H9 (cell line): ENCODE measurements around the gene INPP5J. TPM values are rescaled to one million over a fixed set of nuclear protein-coding genes. Genes with fewer than 3 reads are reported as not detected.

ENCODE experiments used
- DNase-seq: peaks from one replicate; pipeline ENCODE4 v3.0.0-alpha.2; 2017
- H2AFZ ChIP-seq: one replicate; pipeline ENCODE4 v1.6.1; 2013; ENCODE audit warnings: mild to moderate bottlenecking, low read length, control low read depth, moderate library complexity
- H2AK5ac ChIP-seq: 2 replicates; pipeline ENCODE4 v1.6.1; 2013; ENCODE audit warnings: low read length, control low read depth, mixed read lengths; ENCODE audit not compliant: insufficient read length
- H2BK120ac ChIP-seq: one replicate; pipeline ENCODE4 v1.6.1; 2013; ENCODE audit warnings: low read depth, mild to moderate bottlenecking, low read length, control low read depth, inconsistent platforms; ENCODE audit not compliant: poor library complexity, severe bottlenecking
- H2BK12ac ChIP-seq: 2 replicates; pipeline ENCODE4 v1.6.1; 2013; ENCODE audit warnings: low read length, control low read depth, mixed read lengths, low read depth; ENCODE audit not compliant: insufficient read length
- H2BK15ac ChIP-seq: 2 replicates; pipeline ENCODE4 v1.6.1; 2013; ENCODE audit warnings: low read depth, low read length, control low read depth
- H2BK20ac ChIP-seq: one replicate; pipeline ENCODE4 v1.6.1; 2013; ENCODE audit warnings: low read depth, mild to moderate bottlenecking, low read length, control low read depth, inconsistent platforms; ENCODE audit not compliant: poor library complexity, severe bottlenecking
- H2BK5ac ChIP-seq: 2 replicates; pipeline ENCODE4 v1.6.1; 2013; ENCODE audit warnings: low read length, control low read depth, mixed read lengths; ENCODE audit not compliant: insufficient read length
- H3K14ac ChIP-seq: 2 replicates; pipeline ENCODE4 v1.6.1; 2013; ENCODE audit warnings: low read length, control low read depth; ENCODE audit not compliant: insufficient read depth
- H3K18ac ChIP-seq: 2 replicates; pipeline ENCODE4 v1.6.1; 2013; ENCODE audit warnings: low read depth, mild to moderate bottlenecking, mixed read lengths, low read length, control low read depth; ENCODE audit not compliant: insufficient read length
- H3K23ac ChIP-seq: 2 replicates; pipeline ENCODE4 v1.6.1; 2013; ENCODE audit warnings: low read length, control low read depth, mixed read lengths, low read depth; ENCODE audit not compliant: insufficient read length
- H3K23me2 ChIP-seq: 2 replicates; pipeline ENCODE4 v1.6.1; 2013; ENCODE audit warnings: low read depth, mild to moderate bottlenecking, mixed read lengths, low read length, control low read depth; ENCODE audit not compliant: insufficient read length, poor library complexity, severe bottlenecking
- H3K27ac ChIP-seq: 2 replicates; pipeline ENCODE4 v1.5.1; 2013; ENCODE audit warnings: low read length, control low read depth, mixed read lengths, low read depth; ENCODE audit not compliant: insufficient read length
- H3K27me3 ChIP-seq: 2 replicates; pipeline ENCODE4 v1.6.1; 2013; ENCODE audit warnings: low read length, control low read depth, inconsistent platforms; ENCODE audit not compliant: insufficient read depth
- H3K4ac ChIP-seq: 2 replicates; pipeline ENCODE4 v1.6.1; 2013; ENCODE audit warnings: low read depth, mild to moderate bottlenecking, control low read depth, inconsistent platforms, low read length, moderate library complexity
- H3K4me1 ChIP-seq: 2 replicates; pipeline ENCODE4 v1.6.1; 2013; ENCODE audit warnings: low read length, control low read depth, inconsistent platforms; ENCODE audit not compliant: insufficient read depth
- H3K4me2 ChIP-seq: 2 replicates; pipeline ENCODE4 v1.6.1; 2013; ENCODE audit warnings: low read length, control low read depth, mixed read lengths; ENCODE audit not compliant: insufficient read length, insufficient read depth
- H3K56ac ChIP-seq: 2 replicates; pipeline ENCODE4 v1.6.1; 2013; ENCODE audit warnings: low read depth, mild to moderate bottlenecking, mixed read lengths, low read length, control low read depth; ENCODE audit not compliant: insufficient read length
- H3K79me1 ChIP-seq: 2 replicates; pipeline ENCODE4 v1.6.1; 2013; ENCODE audit warnings: low read depth, mild to moderate bottlenecking, moderate library complexity, low read length, control low read depth, inconsistent platforms; ENCODE audit not compliant: insufficient read depth, poor library complexity, severe bottlenecking
- H3K79me2 ChIP-seq: 2 replicates; pipeline ENCODE4 v1.6.1; 2013; ENCODE audit warnings: low read length, control low read depth, inconsistent platforms; ENCODE audit not compliant: insufficient read depth
- H3K9ac ChIP-seq: 2 replicates; pipeline ENCODE4 v1.6.1; 2013; ENCODE audit warnings: low read length, control low read depth, mixed read lengths; ENCODE audit not compliant: insufficient read length; ENCODE audit errors: extremely low read depth
- H3K9me3 ChIP-seq: one replicate; pipeline ENCODE4 v1.6.1; 2013; ENCODE audit warnings: low read depth, low read length, inconsistent platforms; ENCODE audit not compliant: control insufficient read depth
- H3T11ph ChIP-seq: one replicate; pipeline ENCODE4 v1.6.1; 2013; ENCODE audit warnings: mild to moderate bottlenecking, low read length, control low read depth, inconsistent platforms
- H4K20me1 ChIP-seq: one replicate; pipeline ENCODE4 v1.6.1; 2013; ENCODE audit not compliant: control insufficient read depth, insufficient read length, insufficient read depth
- H4K5ac ChIP-seq: 2 replicates; pipeline ENCODE4 v1.6.1; 2013; ENCODE audit warnings: low read depth, mild to moderate bottlenecking, mixed read lengths, low read length, control low read depth; ENCODE audit not compliant: insufficient read length
- H4K8ac ChIP-seq: replicated peaks from 2 replicates; pipeline ENCODE4 v1.6.1; 2013; ENCODE audit warnings: low read length, control low read depth, mixed read lengths, low read depth; ENCODE audit not compliant: insufficient read length
- H4K91ac ChIP-seq: 2 replicates; pipeline ENCODE4 v1.6.1; 2013; ENCODE audit warnings: low read depth, mild to moderate bottlenecking, moderate library complexity, mixed read lengths, low read length, control low read depth; ENCODE audit not compliant: insufficient read length
- H3K27ac Mint-ChIP-seq, 3 experiments: 2 replicates in 2 of 3; 3 replicates in 1 of 3; pipeline ENCODE4 v1.8.0; 2020 to 2021; ENCODE audit warnings: mixed read lengths in 3 of 3, mild to moderate bottlenecking in 1 of 3, moderate library complexity in 1 of 3
- H3K27me3 Mint-ChIP-seq: 2 replicates; pipeline ENCODE4 v1.8.0; 2021; ENCODE audit warnings: low read depth, mild to moderate bottlenecking, moderate library complexity, mixed read lengths
- H3K36me3 Mint-ChIP-seq, 3 experiments: 2 replicates in 2 of 3; 3 replicates in 1 of 3; pipeline ENCODE4 v1.8.0; 2020 to 2021; ENCODE audit warnings: low read depth in 3 of 3, mixed read lengths in 3 of 3; ENCODE audit not compliant: insufficient read depth in 1 of 3
- H3K4me1 Mint-ChIP-seq, 2 experiments: 2 replicates each; pipeline ENCODE4 v1.8.0; 2020; ENCODE audit warnings: mixed read lengths in 2 of 2
- H3K4me3 Mint-ChIP-seq, 2 experiments: 2 replicates in 1 of 2; 3 replicates in 1 of 2; pipeline ENCODE4 v1.8.0; 2020 to 2021; ENCODE audit warnings: mild to moderate bottlenecking in 2 of 2, mixed read lengths in 2 of 2, moderate library complexity in 1 of 2
- H3K9me3 Mint-ChIP-seq, 2 experiments: 2 replicates in 1 of 2; 3 replicates in 1 of 2; pipeline ENCODE4 v1.8.0; 2020; ENCODE audit warnings: mild to moderate bottlenecking in 2 of 2, mixed read lengths in 2 of 2, moderate library complexity in 1 of 2
- CTCF ChIP-seq: fragments of 200-600 bp; sonication (generic); conservative IDR thresholded peaks from 3 replicates; pipeline ENCODE4 v1.8.0; 2021; ENCODE audit warnings: antibody characterized with exemption, mild to moderate bottlenecking
- WGBS: extraction: QIAGEN DNeasy Blood & Tissue Kit; methylation state at CpG from one replicate; pipeline ENCODE4 v1.1.7; 2013; ENCODE audit warnings: missing lambda C conversion rate, low lambda C conversion rate, mixed read lengths; ENCODE audit not compliant: insufficient read length; ENCODE audit errors: extremely low coverage; 5-methylcytosine and 5-hydroxymethylcytosine counted together
- total RNA-seq: library from RNA; stranded (reverse); gene quantifications from 2 replicates; pipeline ENCODE4 v1.2.1, GENCODE V29; 2021

INPP5J gene
- total RNA-seq, 1 experiment from 2014 or later = 4.9 TPM

GRCh38 chr22:31099841-31100761 lies 22.7 kb upstream of the INPP5J start:
- Histone ChIP-seq H4K20me1 (no peaks in the 10 kb centered on the region), H2BK20ac (no peak overlapping the region), H3T11ph (no peak overlapping the region), H3K79me1 (no peaks in the 10 kb centered on the region), H3K4me1 (0 out of 2 replicates have a peak, but pooled peaks cover 3% of the 10 kb centered on the region), H2BK120ac (no peak overlapping the region), H3K23me2 (peaks cover 6% of the 10 kb centered on the region), H4K8ac (no peak overlapping the region), H2BK12ac (no peak overlapping the region), H3K4me2 (no peak overlapping the region), H3K9me3 (no peaks in the 10 kb centered on the region), H3K23ac (no peak overlapping the region), H2BK15ac (no peak overlapping the region), H3K79me2 (no peaks in the 10 kb centered on the region), H3K9ac (no peak overlapping the region), H2AK5ac (no peak overlapping the region), H3K27ac (no peak overlapping the region), H3K14ac (no peak overlapping the region; the same call in 1 of the 2 replicates), H2BK5ac (no peak overlapping the region), H4K91ac (no peak overlapping the region), H3K4ac (no peak overlapping the region), H3K56ac (no peak overlapping the region), H4K5ac (no peak overlapping the region), H2AFZ (no peak overlapping the region), H3K27me3 (no peaks in the 10 kb centered on the region), H3K18ac (no peak overlapping the region)
- Mint-ChIP-seq H3K4me3 (no peak overlapping the region), H3K27me3 (peaks cover 1% of the 10 kb centered on the region), H3K4me1 (peaks cover 4 to 29% of the 10 kb centered on the region in 2 experiments), H3K9me3 (no peaks in the 10 kb centered on the region; a peak in 1 of 5 replicates), H3K27ac (no peak overlapping the region), H3K36me3 (peaks cover 3 to 9% (median 3%) of the 10 kb centered on the region in 3 experiments; a peak in 4 of 7 replicates)
- no CpG with 5 or more reads among the region's 34 CpGs for WGBS
- TF ChIP-seq CTCF = no peak
- no peak for DNase-seq
